Subcutaneous adipose tissue (tissue), 4 donors: ENCODE data around the gene IL21R. TPM values are rescaled to one million over a fixed set of nuclear protein-coding genes. Genes with fewer than 3 reads are reported as not detected.

Experiments
- total RNA-seq, 4 donors: library from RNA; depleted of rRNA; stranded (reverse); fragments of >200 nt; gene quantifications; one replicate each; pipeline ENCODE4 v1.1.0, GENCODE V29; 2016
- TF ChIP-seq, protein P1 (sequence below): fragments of 450-650 bp; IDR thresholded peaks from one replicate; pipeline ENCODE4 v1.5.1; 2016; ENCODE audit warnings: low read depth, mild to moderate bottlenecking, control low read depth, antibody characterized with exemption, moderate library complexity

The IL21R gene
- total RNA-seq, 4 donors from 2014 or later, result 0.51 TPM; not detected in 3

DNA sequence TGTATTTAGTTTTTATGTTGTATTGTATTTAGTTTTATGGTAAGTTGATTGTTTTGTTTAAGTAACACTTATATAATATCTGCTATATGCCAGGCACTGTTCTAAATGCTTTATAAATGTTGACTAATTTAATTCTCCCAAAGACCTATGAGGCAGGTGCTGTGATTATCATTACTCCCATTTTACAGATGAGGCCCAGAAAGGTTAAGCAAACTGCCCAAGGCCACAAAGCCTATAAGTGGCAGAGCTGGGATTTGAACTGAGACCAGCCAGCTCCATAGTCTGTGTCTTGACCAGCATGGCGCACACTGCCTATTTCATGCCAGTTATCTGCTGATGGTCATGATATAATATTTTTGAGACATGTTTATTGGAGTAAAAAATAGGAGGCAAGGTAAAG, 24.0 kb downstream of the IL21R start:
- TF ChIP-seq, protein P1, sequence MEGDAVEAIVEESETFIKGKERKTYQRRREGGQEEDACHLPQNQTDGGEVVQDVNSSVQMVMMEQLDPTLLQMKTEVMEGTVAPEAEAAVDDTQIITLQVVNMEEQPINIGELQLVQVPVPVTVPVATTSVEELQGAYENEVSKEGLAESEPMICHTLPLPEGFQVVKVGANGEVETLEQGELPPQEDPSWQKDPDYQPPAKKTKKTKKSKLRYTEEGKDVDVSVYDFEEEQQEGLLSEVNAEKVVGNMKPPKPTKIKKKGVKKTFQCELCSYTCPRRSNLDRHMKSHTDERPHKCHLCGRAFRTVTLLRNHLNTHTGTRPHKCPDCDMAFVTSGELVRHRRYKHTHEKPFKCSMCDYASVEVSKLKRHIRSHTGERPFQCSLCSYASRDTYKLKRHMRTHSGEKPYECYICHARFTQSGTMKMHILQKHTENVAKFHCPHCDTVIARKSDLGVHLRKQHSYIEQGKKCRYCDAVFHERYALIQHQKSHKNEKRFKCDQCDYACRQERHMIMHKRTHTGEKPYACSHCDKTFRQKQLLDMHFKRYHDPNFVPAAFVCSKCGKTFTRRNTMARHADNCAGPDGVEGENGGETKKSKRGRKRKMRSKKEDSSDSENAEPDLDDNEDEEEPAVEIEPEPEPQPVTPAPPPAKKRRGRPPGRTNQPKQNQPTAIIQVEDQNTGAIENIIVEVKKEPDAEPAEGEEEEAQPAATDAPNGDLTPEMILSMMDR, result no peak

DNA sequence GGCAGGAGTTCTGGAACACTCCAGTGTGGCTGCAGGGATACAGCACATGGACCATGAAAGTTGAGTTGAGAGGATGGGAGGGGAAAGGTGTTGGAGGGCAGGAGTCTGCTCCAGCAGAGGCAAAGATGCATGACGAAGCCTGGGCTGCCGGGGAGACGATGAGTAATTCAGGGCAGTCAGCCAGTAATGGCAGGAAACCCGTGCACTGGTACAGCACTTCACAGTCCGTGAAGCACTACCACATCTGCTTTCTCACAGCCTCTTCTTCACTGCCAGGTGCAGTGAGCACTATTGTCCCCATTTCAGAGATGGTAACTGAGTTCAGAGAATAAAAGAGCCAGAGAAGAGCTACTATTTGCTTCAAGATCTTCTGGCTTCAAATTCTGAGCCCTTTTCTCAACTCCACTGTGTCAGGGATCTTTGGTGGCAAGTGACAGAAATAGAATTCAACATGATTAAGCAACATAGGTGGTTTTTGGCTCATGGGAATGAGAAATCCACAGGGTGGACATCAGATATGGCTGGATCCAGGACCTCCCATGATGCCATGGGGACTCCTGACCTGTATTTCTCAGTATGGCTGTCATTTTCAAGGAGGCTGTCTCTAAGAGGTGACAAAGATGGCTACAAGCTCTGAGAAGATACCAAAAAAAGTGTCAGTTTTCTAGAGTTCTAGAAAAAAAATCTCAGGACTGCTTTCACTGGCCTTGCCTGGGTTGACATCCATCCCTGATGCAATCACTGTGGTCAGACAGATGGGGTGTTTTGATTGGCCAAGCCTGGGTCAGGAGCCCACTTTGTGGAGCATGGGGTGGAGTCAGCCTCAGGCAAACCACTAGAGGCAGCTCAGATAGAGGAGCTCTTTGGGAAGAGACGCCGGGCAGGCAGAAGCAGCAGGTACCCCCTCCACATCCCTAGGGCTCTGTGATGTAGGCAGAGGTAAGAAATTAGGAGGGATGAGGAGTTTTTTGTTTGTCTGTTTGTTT, 24.7 kb downstream of the IL21R start:
- TF ChIP-seq, protein P1, result no peak

DNA sequence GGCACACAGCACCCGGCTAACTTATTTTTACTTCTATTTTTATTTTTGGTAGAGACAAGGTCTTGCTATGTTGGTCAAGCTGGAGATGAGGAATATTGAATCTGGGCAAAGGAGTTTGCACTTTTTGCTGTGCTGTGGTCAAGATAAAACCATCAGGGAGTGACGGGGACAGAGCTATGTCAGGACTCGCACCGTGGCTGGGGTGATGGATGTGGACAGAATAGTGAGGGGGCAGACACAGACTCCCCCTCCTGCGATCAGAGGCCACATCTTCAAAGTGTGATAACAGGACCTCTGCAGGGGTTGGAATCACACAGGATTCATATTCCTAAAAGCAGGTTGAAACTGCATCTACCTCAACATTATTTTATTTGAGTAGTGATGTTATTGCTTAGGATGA, 25.6 kb downstream of the IL21R start:
- TF ChIP-seq, protein P1, result no peak

DNA sequence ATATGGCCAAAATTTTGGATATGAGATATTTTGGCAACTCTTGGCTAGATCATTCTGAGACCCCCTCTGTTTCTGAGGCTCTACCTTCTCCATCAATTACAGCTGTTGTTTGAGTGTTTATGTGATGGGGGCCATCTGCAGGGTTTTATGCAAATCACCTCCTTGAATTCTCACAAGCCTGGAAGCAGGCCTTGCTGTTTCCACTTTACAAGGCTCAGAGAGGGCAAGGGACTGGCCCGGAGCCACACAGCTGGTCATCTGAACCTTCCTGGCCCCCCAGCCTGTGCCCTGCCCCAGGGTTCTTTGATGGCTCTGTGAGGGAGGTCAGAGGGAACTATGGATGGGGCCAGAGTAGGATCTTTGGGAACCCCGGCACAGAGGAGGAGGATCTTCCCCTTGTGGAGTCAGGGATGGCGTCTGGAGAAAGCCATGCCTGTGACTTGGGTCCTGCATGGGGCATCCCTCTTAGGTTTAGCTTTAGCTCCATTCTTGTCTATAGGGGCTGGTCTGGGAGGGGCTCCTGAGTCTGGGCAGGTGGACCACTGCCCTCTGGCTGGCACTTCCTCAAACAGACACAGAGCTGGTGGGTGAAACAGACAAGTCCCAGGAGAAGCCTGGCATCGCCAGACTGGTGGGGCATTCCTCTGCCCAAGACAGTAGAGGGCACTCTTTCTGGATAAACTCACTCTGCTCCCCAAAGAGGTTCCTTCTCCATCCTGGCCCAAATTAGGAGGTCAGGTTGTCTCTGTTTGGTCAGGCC, 26.2 kb downstream of the IL21R start:
- TF ChIP-seq, protein P1, result no peak

DNA sequence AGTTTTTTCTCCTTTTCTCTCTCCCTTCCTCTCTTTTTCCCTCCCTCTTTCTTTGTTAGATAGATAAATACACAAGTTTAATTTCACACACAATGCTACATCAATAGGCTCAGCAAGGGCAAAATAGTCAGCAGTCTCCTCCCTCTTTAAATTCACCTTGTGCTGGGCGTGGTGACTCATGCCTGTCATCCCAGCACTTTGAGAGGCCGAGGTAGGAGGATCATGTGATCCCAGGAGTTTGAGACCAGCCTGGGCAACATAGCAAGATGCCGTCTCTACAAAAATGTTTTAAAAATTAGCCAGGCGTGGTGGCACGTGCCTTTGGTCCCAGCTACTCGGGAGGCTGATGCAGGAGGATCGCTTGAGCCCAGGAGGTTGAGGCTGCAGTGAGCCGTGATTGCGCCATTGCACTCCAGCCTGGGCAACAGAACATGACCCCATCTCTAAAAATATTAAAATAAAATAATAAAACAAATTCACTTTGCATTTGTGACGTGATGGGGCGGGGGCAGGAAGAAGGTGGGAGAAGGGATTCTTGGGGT, 27.4 kb downstream of the IL21R start:
- TF ChIP-seq, protein P1, result no peak

DNA sequence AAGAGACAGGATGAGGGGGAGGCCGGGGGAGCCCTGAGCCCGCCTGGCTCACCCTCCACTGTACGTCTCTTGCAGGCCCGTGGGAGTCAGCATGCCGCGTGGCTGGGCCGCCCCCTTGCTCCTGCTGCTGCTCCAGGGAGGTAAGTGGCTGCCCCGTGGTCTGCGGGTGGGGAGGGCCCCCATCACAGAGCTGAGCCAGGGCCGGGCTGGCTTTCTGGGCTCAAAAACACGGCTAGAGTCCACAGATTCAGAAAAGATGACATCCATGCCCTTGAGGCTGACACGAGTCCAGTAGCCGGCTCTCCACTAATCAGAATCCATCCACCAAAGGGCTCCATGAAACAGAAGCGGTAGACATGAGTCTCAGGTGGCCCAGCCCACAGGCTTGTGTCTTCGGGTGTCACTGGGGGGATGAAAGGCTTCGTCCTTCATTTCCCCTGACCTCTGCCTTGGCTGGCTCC, 28.0 kb downstream of the IL21R start:
- TF ChIP-seq, protein P1, result no peak

DNA sequence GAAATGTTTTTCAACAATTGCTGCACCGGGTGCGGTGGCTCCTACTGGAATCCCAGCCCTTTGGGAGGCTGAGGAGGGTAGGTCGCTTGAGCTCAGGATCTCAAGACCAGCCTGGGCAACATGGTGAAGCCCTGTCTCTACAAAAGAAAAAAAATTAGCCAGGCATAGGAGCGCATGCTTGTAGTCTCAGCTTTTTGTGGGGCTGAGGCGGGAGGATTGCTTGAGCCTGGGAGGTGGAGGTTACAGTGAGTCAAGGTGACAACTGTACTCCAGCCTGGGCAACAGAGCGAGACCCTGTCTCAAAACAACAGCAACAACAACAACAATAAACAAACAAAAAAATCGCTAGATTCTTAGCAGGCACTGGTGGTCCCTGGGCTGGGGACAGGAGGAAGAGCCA, 28.5 kb downstream of the IL21R start:
- TF ChIP-seq, protein P1, result no peak
